NOMO-1 treated with DMSO at 0.1 percent for 48 hours (cell line): ENCODE data around the gene PTGS1.

Experiments
- DNase-seq: peaks from one replicate; lab custom pipeline; 2025; ENCODE audit not compliant: unreplicated experiment; lab: John Stamatoyannopoulos, UW

Gene PTGS1

GRCh38 chr9:122372856-122373845 is 2.3 kb downstream of the PTGS1 start:
- no peak for DNase-seq

DNA sequence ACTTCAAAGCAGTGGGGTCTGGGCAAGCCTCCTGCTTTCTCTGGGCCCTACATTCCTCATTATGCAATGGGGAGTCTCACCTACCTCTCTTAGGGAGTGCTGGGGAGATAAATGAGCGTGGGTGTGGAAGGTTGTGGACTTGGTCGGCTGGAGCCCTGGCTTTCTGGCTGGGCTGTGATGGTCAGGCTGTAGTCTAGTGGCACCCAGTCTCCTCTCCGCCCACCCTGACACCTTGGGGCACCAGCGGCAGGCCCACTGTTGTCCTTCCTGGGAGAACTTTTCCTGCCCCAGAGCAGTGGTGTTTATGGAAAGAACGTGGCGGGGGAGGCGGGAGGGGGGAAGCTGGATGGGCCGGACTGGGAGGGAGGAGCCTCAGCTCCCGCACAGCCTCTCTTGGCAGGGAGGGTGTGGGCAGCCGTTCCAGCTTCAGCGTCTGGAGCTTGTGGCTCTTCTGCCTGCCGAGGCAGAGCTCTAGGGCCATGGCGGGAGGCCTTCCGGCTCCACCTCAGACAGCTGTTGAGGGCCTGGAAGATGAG is 4.1 kb downstream of the PTGS1 start:
- no peak for DNase-seq

GRCh38 chr9:122376796-122377195 is 6.0 kb downstream of the PTGS1 start:
- no peak for DNase-seq

GRCh38 chr9:122377241-122378164 is 6.7 kb downstream of the PTGS1 start:
- DNase-seq: no peak

DNA sequence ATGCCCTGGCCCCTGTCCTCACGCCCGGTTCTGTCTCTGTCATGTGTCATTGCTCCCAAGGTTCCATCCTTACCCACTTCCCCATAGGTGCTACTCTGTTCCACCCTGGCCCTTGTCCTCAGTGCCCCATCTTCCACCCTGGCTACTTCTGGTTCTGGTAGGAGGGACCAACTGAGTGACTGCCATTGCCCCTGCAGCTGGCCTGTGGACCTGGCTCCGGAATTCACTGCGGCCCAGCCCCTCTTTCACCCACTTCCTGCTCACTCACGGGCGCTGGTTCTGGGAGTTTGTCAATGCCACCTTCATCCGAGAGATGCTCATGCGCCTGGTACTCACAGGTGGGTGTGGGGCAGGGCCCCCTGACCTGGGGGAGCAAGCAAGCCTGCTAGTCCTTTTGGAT is 7.4 kb downstream of the PTGS1 start:
- no peak for DNase-seq

DNA sequence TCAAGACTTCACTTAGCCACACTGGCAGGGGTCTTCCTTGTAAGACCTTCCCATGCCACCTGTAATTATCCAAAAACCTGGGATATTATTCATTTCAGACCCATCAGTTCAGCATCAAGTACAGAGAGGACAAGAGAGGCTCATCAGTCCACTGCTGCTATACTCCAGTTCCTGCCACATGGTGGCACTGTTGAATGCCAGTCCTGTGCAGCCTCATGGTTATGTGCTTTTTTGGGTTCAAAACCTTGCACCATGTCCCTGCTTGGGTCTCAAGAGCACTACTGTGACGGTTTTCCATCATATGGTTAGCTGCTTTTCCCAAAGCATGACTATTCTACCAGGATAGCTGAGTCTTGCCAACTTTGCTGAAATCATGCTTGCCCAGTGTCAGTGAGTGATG is 8.5 kb downstream of the PTGS1 start:
- no peak for DNase-seq

DNA sequence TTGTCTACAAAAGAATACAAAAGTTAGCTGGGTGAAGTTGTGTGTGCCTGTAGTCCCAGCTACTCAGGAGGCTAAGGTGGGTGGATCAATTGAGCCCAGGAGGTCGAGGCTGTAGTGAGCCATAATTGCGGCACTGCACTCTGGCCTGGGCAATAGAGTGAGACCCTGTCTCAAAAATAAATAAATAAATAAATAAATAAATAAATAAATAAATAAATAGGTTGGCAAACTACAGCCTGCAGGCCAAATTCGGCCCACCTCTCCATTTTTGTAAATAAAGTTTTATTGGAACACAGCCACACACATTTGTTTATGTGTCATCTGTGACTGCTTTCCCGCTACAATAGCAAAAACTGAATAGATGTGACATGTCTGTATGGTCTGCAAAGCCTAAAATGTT is 9.5 kb downstream of the PTGS1 start:
- no peak for DNase-seq

- DNase-seq: no peak
These were observed 10.6 kb downstream of the PTGS1 start for GRCh38 chr9:122381206-122381950.

GRCh38 chr9:122382901-122383850 is 12.4 kb downstream of the PTGS1 start:
- DNase-seq: no peak

- DNase-seq: no peak
These were observed 13.2 kb downstream of the PTGS1 start for GRCh38 chr9:122383992-122384461.

DNA sequence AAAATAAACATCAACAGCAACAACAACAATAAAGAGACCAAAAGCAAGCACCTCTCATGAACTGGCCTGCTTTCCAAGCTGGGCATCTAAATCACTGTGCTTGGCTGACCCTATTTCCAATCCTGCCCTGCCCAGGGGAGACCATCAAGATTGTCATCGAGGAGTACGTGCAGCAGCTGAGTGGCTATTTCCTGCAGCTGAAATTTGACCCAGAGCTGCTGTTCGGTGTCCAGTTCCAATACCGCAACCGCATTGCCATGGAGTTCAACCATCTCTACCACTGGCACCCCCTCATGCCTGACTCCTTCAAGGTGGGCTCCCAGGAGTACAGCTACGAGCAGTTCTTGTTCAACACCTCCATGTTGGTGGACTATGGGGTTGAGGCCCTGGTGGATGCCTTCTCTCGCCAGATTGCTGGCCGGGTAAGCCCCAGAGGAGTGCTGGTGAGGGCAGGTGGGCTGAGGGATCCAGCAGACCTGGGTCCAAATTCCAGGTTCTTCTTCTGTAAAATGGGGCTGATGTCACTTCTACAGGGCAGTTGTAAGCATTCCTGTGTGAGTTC is 15.6 kb downstream of the PTGS1 start:
- no peak for DNase-seq

DNA sequence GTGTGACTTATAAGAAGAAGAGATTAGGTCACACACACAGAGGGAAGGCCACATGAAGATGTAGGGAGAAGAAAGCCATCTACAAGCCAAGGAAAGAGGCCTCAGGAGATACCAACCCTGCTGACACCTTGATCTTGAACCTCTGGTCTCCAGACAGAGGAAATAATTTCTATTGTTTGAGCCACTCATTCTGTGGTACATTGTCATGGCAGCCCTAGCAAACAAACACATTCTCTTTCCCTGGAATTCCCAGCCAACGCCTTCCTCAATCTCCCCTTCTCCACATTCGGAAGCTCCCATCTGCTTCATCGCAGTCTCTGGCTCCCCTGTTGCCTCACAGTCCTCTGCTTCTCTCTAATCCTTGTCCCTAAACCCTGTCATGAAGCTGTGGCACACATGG is 16.7 kb downstream of the PTGS1 start:
- no peak for DNase-seq

DNA sequence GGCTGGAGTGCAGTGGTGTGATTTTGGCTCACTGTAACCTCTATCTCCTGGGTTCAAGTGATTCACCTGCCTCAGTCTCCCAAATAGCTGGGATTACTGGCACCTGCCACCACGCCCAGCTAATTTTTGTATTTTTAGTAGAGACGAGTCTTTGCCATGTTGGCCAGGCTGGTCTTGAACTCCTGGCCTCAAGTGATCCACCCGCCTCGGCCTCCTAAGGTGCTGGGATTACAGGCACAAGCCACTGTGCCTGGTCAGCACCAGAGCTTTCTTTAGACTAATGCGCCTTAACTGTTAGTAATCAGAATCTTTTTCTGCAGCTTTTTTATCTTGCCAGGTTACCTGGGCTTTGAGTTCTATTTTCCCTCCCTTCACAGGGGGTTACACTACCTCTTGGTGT is 18.4 kb downstream of the PTGS1 start:
- no peak for DNase-seq

DNA sequence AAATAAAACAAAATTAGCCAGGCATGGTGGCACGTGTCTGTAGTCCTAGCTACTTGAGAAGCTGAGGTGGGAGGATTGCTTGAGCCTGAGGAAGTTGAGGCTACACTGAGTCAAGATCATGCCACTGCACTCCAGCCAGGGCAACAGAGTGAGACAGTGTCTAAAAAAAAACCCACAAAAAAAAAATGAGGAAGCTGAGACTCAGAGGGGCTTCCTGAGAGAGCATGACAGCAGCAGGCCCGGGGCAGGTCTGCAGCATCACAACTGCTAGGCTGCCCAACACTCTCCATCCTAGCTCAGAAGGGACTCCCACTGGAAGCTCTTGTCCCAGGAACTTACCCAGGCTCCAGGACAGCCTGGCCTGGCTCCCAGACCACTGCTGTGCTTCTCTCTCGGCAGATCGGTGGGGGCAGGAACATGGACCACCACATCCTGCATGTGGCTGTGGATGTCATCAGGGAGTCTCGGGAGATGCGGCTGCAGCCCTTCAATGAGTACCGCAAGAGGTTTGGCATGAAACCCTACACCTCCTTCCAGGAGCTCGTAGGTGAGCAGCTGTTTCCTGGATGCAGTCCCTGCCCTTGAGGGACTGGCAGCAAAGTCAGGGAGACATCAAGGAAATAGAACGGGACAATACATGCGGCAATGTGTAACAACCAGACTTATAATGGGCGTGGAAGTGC is 19.1 kb downstream of the PTGS1 start:
- peak; percentile 67 for DNase-seq

GRCh38 chr9:122392284-122392683 is 21.5 kb downstream of the PTGS1 start:
- no peak for DNase-seq

DNA sequence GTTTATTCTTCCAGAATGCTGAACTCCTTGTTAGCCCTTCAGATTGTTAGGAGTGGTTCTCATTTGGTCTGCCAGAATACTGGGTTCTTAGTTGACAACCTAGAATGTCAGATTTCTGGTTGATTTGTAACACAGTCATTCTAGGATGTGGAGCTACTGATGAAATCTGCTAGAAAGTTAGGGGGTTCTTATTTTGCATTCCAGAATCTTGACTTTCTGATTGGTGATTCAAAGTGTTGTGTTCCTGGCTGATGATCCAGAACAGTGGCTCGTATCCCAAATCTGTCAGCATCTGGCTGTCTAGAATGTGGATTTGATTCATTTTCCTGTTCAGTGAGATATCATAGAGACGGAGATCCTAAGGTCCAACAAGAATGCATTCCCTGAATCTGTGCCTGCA is 21.9 kb downstream of the PTGS1 start:
- DNase-seq: no peak

- DNase-seq: no peak
These were observed 22.6 kb downstream of the PTGS1 start for GRCh38 chr9:122393284-122393983.
